ENCODE results near the gene ANKS1B.
"Not testable (repeated sequence)": the region's sequence is repeated elsewhere in the genome, so short reads cannot be mapped to it uniquely, and the experiment has no call there.

Gene ANKS1B

DNA sequence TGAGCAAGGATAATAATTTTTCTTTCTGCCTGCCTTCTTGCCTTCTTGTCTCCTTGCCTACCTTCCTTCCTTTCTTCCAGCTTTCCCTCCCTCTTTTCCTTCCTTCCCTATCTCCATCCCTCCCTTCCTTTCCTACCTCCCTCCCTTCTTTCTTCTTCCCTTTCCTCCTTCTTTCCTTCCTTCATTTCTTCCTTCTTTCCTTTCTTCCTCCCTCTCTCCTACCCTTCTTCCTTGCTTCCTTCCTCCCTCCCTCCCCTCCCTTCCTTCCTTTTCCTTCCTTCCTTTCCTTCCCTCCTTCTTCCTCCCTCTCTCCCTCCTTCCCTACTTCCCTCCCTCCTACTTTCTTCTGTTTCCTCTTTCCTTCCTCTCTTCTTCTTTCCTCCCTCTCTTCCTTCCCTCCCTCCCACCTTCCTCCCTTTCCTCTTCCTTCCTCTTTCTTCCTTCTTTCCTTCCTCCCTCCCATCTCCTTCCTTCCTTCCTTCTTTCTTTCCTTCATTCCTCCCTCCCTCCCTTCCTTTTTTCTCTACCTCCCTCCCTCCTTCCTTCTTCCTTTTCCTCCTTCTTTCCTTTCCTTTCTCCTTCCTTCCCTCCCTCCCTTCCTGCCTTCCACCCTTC, 1009.9 kb downstream of the ANKS1B start:
- no peak for DNase-seq

GRCh38 chr12:98973395-98973794, 1011.3 kb downstream of the ANKS1B start:
- DNase-seq = no peak

DNA sequence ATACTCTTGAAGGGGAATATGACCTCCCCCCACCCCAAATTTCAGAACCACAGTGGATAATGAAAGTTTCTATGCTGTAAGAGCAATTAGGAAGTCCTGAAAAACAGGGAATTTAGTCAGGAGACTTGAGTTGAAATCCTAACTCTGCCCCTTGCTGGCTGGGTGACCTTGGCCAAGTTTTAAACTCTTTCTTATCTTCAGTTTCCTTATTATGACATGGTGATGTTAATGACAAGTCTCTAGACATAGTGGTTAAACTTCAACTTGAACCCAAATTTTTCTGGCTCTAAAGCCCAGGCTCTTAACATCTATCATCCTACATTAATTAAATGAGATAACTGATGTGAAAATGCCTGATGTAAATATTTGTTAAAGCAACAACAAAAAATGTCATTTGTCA, 1013.8 kb downstream of the ANKS1B start:
- DNase-seq = no peak

DNA sequence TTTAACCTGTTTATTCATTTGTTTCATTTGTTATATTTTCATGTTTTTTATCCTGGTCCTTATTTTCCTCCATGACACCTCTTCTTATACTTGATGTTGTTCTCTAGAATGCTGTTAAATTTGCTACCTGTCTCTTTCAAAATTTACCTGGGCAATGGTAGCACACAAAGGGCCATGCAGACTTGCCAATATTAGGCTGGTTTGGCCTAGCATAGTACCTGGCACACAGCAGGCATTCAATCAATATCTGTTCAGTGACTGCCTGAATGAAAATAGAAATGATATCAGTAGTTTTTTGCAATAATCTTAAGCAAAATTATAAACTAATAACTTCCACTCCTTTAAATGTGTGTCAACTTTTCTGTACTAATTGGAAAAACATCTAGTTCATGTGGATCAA, 1014.5 kb downstream of the ANKS1B start:
- DNase-seq = no peak

DNA sequence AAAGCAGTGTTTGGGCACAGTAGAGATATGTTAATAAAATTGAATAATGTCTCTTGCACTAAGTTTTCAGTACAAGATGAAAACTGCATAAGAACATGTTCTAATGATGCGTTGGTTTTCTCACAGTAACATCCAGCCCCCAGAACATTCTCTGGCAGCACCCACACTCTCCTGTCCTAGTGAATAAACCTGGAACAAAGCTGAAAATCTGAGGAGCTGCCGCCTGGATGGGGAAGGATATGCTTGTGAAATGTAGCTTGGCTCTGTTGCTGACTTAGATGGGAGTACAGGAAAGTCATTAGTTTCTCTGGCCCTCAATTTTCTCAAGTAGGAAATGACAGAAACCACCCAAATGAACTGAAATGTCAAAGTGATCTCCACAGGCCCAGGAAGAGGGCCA, 1015.8 kb downstream of the ANKS1B start:
- DNase-seq = no peak

DNA sequence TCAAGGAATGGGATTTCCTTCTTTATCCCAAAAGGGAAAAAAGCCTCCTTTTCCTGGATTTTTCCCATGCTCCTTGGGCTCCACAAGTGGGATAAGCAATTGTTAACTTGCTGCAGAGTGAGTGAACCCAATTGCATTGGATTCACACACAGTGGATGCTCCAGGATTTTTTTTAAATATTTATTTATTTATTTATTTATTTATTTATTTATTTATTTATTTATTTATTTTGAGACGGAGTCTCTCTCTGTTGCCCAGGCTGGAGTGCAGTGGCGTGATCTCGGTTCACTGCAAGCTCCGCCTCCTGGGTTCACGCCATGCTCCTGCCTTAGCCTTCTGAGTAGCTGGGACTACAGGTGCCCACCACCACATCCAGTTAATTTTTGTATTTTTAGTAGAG, 1027.6 kb downstream of the ANKS1B start:
- DNase-seq = not testable (repeated sequence)

DNA sequence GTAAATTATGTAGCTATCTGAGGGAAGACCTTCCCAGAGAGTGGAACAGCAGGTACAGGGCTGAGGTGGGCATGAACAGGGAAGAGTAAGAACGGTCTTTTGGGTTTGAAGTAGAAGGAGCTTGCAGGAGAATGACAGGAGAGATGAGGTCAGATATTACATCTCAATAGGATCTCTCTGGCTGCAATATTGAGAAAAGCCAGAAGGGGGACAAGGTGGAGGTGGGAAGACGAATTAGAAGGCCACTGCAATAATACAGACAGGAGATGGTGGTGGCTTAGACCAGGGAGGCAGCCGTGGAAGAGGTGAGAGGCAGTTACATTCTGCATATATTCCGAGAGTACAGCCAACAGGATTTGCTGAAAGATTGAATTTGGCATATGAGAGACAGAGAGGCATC, 1029.5 kb downstream of the ANKS1B start:
- no peak for DNase-seq

DNA sequence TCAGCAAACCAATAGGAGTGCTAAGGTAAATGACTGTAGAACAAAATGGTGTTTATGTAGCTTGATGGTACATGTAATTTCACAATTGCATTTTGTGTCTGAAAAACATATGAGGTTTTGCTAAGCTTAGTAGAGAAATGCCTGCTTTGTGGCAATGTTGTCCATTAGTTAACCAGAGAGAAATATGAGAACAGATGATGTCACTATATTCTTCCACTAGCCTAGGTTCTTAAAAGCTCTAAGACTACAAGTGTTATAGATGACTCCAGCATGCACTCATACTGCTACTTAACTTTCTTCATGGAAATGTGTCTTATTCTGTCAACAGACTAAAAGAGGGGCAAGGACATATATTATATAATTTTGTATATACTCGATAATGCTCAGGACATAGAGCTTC, 1030.2 kb downstream of the ANKS1B start:
- DNase-seq = no peak

- no peak for DNase-seq
Observed at GRCh38 chr12:98951406-98951805, 1033.3 kb downstream of the ANKS1B start.

GRCh38 chr12:98948343-98948949, 1036.3 kb downstream of the ANKS1B start:
- DNase-seq = no peak

DNA sequence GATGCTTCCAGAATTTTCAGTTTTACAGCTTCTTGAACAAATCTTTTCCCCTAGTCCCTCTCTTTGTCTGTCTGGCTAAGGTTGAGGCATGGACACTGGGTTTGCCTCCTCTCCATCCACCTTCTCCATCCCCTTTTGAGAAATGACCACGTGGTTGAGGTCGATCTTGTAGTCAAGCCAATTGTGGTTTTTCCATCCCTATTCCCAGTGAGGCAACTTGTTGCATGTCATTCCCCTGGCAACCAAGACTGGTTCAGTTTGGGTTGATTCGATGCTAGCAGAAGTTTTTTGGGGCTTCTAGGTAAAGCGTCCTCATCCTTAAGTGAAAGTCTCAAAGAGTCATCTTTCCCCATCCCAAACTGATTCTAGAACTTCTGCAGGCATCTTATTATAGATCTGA, 1038.9 kb downstream of the ANKS1B start:
- no peak for DNase-seq

GRCh38 chr12:98939926-98940325, 1044.8 kb downstream of the ANKS1B start:
- DNase-seq = no peak

DNA sequence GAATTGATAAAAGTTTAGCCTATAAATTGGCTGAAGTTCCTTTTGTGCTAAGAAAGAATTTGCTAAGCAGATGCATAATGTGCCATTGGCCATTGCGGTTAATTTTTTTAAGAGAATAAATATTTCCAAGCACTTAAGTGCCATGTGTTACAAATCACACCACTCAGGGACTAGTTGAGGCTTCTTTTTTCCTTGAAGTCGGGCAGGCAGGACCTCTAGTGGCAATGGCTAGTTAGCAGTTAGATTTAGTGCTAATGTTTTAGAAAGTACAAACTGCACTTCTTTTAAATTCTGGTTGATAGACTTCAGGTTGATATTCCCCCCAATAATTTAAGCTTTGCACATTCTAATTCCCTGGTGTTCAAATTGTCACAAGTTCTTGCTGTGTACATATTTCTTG, 1045.4 kb downstream of the ANKS1B start:
- DNase-seq = no peak

DNA sequence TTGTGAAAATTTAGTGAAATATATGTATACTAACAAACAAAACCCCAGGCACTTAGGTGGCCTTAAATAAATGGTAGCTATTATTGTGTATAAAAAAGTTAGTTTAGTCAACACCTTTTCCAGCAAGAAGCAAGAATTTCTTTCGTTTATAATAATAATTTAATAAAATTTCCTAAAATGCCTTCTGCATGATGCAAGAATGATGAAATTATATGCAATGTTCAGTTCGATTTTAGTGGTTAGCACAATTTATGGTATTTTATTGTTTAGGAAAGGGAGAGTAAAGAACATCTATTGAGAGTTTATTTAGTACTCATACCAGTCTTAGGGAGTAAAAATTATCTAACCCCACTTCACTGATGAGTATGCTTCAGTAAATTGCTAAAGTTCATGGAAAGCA, 1048.9 kb downstream of the ANKS1B start:
- DNase-seq = no peak

GRCh38 chr12:98922871-98923270, 1061.9 kb downstream of the ANKS1B start:
- DNase-seq = no peak

- DNase-seq = no peak
Observed at GRCh38 chr12:98918176-98918863, 1066.4 kb downstream of the ANKS1B start.

GRCh38 chr12:98916106-98916505, 1068.6 kb downstream of the ANKS1B start:
- no peak for DNase-seq

- no peak for DNase-seq
Observed at GRCh38 chr12:98912401-98912974, 1072.2 kb downstream of the ANKS1B start.

DNA sequence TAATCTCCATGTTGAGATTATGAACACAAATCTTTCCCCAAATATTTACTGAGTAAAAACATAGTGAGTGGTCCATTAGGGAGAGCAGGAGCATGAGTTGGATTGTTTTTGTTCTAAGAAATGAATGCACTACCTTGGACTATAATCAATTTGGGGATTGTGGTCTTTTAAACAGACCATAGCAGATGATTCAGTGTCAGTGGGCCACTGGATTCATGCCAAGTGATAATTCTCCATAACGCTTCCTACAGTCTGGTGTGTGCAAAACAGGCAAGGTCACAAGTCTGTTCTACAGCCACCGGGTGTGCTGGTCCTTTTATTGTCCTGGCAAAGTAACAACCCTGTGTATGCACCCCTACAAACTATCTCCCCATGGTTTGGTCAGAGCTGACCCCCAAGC, 1073.3 kb downstream of the ANKS1B start:
- DNase-seq = no peak

GRCh38 chr12:98909746-98910145, 1075.0 kb downstream of the ANKS1B start:
- DNase-seq = no peak

GRCh38 chr12:98908866-98909265, 1075.9 kb downstream of the ANKS1B start:
- no peak for DNase-seq

DNA sequence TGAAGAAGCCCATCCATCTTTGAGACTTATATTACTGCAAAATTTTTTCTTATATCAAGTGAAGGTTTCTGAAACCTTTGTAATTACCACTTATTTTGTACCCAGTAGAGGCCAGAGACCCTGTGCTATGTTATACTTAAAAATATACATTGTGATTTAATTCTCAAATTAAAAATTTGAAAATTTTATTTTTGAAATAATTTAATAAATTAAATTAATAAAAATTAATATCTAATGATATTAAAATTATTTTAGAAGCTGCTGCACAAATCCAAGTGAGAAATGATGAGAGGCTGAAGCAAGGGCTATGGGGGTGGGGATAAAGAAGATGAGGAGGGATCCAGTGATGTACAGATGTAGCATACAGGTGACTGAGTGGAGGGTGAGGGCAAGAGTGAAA, 1080.9 kb downstream of the ANKS1B start:
- no peak for DNase-seq

GRCh38 chr12:98901189-98901588, 1083.5 kb downstream of the ANKS1B start:
- no peak for DNase-seq

- no peak for DNase-seq
Observed at GRCh38 chr12:98896938-98897337, 1087.8 kb downstream of the ANKS1B start.

Data from CD4-positive, alpha-beta T cell treated with Interleukin-17A for 1 hour (primary cell).